HG02571 (cell line): ENCODE measurements around the gene RBMS1.

Source experiments
- ATAC-seq: cut with Tn5 transposase; IDR thresholded peaks from one replicate; pipeline ENCODE4 v1.9.1; 2021; ENCODE audit warnings: mild to moderate bottlenecking, moderate library complexity; ENCODE audit not compliant: unreplicated experiment

The RBMS1 gene, protein sequence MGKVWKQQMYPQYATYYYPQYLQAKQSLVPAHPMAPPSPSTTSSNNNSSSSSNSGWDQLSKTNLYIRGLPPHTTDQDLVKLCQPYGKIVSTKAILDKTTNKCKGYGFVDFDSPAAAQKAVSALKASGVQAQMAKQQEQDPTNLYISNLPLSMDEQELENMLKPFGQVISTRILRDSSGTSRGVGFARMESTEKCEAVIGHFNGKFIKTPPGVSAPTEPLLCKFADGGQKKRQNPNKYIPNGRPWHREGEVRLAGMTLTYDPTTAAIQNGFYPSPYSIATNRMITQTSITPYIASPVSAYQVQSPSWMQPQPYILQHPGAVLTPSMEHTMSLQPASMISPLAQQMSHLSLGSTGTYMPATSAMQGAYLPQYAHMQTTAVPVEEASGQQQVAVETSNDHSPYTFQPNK

DNA sequence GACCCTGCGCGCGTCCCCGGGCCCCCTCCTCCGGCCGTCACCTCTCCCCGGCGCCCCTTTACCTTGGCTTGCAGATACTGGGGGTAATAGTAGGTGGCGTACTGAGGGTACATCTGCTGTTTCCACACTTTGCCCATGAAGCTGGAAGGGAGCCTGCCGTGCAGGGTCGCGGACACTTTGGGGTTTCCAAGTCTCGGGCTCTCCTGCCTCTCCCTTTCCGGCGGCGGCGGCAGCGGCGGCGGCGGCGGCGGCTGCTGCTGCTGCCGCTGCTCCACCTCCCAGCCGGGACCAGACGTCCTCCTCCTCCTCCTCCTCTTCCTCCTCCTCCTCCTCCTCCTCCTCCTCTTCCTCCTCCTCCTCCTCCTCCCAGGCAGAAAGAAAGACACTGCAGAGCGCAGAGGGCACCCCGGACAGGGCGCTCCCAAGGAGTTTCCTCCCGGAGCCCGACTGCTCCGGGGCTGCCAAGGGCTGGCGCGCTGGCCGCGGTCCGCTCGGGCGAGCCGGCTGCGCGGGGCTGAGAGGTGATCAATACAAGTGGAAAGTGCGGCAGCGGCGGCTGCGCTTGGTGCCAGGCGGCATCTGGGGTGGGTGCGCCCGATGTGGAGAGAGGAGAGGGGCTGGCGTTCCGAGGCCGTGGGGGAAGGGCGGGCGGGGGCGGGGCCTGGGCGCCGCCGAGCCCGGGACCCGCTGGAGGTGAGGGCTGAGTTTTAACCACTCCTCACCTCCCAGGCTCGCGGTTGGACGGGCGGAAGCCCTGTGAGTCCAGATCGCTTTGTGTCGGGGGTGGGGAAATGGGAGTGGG, at the start of gene RBMS1:
RBMS1 (minus strand) TSS at position 581 of the 802 bp plus-strand sequence; CDS start at position 137, 444 bp downstream.
- ATAC-seq: no peak

DNA sequence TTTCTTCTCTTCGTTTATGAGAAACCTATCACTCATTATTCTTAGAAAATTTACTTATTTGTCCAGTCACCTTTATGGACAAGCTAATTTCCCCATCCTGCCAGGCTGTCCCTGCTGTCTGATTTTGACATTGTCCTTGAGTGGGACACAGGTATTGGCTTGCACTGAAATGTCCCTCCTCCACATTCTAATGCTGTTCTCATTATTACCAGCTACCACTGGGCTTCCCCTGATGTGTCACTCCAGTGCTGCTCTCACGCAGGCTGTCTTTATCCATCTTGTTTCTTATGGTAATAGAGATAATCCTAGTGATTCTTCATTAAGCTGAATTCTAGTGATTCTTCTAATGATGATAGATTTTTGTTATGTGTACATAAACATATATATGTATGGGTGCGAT, 48.1 kb upstream of the RBMS1 start:
- ATAC-seq: no peak

DNA sequence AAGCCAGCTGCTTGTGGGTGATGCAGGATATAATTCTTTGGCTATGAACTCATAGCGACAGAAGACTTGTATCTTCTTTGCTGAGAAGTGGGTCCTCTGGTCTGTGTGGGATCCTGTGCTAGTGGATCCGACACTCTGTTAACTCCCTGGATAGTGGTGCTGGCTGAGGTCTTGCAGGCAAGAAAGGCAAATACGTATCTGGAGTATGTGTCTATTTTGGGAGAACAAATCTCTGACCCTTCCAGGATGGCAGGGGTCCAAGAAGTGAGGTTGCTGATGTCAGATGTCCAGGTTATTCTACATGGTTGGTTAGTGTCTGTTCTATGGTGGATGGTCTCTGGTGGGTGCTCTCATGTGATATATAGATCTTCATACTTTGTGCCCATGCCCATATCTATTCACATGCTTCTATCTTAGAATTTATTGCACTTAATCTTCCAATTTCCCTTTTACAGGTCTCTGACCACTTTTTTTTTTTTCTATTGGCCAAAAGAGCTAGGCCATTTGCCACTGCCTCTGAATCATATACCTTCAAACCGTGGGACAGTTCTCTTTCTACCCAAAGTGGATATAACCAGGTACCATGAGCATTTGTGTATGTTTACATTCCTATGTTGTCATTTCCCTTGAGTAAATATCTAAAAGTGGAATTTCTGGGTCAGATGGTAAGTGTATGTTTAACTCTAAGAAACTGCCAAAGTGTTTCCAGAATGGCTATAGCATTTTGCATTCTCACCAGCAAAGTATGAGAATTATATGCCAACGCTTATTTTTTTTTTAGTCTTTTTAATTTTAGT, 45.1 kb upstream of the RBMS1 start:
- no peak for ATAC-seq

DNA sequence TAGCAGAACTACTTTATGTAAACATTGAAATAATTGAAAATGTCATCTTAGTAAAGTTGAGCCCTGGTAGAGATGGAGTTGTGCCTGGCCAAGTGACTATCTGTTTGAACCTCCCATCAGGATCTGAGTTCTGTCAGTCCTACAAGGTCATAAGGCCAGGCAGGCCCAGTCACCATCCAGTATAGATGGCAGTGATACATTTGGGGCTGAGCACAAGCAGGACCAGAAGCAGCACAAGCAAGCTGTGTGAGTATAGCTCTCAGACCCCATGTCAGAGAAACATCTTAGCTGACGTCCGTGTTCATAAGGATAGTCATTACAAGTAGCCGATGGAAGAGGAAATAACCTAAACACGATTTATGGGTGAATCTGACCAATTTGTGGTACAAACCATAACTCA, 44.5 kb upstream of the RBMS1 start:
- no peak for ATAC-seq

DNA sequence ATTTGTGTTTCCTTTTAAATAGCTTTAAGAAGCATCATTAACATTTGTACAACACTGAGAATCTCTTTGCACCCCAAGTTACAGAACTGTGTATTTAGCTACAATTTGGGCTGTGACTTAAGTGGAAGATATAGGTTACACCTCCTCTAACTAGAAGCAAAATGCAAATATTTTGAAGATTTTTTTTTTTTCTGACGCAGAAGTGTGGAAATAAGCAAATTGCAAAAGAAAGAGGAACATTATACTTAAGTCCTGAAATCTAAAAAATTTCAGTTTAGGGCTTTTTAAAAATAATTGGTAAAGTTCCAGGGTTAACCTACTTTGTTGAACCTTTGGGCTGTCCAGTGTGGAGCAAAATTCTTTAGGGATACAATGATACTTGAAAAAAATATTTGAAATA, 41.4 kb upstream of the RBMS1 start:
- ATAC-seq: no peak

DNA sequence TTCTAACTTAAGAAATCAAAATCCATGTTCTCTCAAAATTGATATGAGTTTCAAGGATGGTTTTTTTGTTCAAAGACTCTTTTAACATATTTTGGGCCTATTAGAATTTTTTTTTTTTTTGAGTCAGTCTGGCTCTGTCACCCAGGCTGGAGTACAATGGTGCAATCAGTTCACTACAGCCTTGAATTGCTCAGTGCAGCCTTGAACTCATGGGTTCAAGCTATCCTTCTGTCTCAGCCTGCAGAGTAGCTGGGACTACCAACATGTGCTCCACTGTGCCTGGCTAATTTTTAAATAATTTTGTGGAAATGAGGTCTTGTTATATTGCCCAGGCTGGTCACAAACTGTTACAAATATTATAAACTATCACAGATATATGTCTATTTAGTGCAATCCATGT, 40.6 kb upstream of the RBMS1 start:
- no peak for ATAC-seq

DNA sequence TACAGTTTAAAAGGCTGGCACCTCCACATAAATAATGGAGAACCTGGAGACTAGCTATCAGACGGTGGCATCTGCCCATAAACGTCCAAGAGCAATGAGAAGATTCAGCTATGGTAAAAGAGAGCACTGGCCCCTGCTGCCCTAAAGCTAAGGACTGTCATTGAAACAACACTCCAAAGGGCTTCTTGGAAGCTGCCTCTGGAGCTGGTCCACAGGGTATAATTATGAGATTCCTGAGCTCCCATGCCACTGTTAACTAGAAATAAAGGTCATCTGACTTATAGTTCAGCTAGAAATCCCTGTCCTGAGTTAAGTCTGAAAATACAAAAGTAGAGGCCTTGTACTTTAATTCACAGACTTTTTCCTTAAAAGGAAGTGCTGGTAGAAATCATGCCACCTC, 39.9 kb upstream of the RBMS1 start:
- no peak for ATAC-seq

DNA sequence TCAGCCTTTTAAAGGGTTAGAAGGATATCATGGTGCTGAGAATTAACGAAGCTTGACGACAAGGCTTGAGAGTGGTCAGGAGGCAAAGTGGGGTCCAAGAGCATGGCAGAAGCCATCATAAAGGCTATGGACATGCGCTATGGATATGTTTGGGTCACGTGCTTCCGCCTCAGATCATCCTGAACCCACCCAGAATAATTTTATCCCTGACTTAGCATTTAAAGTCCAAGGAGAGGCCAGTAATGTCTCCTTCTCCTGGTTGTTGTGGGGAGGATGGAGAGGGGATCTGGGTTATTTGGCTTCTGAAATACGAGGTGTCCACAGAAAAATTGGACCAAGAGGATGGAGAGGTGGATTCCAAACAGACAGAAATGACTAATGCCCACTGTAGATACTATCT, 38.8 kb upstream of the RBMS1 start:
- no peak for ATAC-seq

DNA sequence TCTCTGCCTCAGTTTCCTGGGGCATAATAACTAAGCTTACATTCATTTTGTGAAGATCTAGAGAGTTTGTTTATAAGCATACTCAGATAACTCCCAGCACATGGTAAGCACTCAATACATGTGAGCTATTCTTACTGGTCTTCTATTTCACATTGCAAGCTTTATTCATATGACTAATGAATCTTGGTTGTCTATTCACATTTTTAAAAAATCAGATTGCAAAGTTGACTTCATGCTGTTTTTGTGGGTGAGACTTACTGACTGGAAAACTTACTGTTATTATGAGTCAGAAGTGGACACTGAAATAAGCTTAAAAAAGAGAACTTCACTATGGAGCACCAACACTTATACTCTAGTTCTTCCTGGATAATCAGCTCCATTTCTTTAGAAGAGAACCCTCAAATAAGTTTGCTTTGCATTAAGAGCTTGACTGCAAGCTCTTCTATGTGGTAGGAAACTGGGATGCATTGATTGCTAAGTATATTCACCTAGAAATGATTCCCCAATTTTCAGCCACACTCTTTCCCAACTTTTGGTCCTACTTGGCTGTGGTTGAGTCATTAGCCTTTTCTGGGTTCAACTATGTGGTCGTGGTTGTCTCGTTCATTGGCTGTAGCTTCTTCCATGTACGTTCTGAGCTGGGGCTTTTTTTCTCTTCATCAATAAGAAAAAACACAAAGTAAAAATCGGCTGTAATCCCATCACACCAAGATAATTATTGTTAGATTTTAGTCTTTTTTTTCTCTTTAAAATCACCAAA, 29.5 kb upstream of the RBMS1 start:
- no peak for ATAC-seq

DNA sequence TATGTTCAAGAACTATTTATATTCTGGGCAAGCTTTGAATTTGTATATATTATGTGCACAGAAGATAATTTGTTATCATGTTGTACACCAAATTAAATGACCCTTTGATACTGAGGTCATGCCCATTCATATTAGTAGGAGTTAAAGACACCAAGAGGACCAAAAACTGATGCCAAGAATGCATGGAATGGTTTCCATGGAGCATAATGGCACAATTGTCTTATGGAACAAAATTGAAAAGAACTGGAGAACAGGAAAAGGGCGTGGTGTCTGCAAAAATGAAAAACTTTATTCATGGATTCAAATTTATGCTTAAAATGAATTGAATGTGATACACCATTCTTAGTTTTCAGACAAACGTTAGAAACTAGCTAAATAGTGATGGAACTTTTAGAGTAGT, 24.1 kb upstream of the RBMS1 start:
- ATAC-seq: no peak

DNA sequence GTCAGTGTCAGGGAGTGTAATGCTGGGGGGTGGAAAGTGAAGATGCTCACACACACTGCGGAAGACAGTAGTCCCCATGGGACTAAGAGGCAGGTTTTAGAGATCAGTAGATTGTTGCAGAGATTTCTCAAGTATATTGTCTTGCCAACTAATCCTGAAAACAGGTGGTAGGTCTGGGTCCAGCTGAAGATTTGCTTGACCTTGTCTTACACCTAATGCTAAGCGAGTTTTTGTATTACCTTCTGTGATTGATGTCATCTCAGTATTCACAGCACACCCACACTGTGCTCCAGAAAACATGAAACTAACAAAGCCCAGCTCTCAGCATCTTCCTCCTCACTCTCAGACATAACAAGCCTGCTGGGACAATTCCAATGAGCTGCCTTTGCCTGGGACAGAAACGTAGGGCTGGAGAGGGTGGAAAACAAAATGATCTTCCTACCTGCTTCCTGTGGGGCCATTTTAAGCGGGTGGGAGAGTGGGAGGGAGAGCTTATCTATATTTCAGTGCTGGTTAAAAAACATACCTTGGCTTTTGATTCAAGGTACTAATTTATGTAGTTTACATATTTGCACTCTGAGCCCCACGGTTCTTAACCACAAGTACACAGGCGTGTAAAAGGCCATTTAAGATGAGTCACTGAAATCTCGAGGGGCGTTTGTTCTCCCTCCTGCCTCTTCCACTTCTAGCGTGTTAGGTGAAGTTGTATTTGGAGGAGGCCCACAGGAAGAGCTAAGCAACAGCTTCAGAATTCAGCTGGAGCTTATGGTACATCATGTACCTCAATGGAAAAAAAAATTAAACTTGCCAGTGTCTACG, 23.1 kb upstream of the RBMS1 start:
- ATAC-seq: peak; percentile 73

DNA sequence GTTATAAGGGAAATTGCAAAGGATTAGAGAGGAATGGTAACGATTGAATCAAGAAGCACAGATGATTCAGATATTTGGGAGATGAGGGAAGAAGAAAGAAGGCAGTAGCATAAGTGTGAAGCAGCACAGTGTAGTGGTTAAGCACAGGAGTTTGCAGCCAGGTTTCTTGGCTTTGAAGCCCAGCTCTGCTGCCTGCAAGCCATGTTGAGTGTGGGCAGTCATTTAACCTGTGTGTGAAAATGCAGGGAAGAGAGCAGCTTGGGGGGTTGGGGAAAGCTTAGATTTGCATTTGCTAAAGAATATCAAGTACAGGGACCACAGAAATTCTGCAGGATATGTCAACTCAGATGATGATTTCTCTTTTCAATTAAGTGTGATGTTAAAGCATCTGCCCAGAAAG, 21.5 kb upstream of the RBMS1 start:
- no peak for ATAC-seq

DNA sequence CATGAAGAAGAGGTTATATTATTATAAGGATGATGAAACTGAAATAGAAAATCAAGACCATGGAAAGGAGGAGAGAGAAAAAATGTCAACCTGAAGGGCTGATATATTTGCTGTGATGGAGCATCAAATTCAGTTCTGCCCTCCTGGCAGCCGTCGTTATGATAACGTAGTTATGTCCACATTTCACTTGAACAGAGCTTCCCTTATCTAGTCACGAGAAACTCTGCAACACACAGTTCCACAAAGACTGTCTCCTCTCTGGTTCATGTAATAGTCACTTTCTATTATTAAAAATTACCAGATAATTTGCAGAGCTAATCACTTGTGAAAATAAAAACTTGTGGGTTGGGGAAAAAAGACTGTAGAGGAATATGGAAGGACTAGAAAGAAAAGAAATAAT, 19.5 kb upstream of the RBMS1 start:
- ATAC-seq: no peak

DNA sequence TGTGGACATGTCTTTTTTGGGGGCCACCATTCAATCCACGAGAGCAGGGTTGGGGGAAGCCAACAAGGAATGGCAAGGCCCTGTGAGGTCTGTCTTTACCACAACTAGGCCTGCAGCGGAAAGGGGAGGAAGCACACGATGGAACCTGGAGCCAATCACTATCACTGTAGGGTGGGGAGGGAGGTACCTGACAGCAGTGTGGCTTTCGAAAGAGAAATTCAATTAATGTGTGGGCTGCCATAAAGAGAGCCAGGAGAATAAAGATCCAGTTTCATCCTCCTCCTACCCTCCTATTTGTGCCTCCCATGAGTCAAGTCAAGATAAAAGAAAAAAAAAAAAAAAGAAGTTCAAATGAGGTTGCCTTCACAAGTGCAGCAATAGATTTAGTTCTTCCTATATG, 18.9 kb upstream of the RBMS1 start:
- ATAC-seq: no peak

DNA sequence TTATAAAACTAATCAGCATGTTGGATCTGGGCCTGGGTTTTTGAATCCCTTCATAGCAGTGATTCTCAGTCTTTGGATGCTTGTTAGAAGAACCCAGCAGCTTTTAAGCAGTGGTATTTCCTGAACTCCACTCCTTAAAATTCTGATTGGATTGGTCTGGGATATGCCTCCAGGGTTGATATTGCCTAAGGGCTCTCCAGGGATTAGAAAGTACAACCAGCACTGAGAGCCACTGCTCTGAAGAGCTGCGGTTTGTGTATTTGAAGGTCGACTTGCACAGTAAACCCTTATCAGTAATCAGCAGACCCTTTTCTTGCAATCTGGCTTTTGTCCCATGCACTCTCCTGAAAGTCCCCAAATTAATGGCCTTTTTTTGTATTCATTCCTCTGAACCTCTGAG, 17.0 kb upstream of the RBMS1 start:
- no peak for ATAC-seq

DNA sequence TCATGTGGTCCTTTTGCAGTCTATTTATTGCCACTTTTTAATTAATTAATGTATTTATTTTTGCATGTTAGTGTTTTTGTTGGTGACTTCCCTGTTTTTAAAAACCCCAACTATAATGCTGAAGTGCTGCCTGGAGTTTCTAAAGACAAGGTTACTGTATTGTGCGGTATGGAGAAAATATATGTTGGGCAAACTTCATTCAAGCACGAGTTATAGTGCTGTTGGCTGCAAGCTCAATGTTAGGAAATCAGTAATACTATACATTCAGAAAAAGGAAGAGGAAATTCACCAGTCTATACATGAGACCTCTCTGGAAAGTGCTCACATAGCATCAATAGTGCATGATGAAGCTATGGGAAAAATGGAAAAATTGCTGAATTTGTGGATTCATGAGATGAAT, 15.4 kb upstream of the RBMS1 start:
- no peak for ATAC-seq

DNA sequence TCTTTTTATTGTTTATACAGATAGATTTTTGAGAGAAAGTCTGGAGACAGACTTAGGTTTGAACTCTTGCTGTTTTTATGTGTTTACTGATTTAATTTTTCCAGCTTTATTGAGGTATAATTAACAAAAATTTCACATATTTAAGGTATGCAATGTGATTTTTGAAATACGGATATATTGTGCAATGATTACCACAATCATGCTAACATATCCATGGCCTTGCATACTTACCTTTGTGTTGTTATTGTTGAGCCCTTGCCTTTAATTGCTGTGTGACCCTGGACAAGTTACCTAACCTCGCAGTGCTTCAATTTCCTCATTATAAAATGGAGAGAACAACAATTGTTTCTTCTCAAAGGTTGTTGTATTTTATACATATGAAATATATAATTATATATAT, 13.9 kb upstream of the RBMS1 start:
- ATAC-seq: no peak

DNA sequence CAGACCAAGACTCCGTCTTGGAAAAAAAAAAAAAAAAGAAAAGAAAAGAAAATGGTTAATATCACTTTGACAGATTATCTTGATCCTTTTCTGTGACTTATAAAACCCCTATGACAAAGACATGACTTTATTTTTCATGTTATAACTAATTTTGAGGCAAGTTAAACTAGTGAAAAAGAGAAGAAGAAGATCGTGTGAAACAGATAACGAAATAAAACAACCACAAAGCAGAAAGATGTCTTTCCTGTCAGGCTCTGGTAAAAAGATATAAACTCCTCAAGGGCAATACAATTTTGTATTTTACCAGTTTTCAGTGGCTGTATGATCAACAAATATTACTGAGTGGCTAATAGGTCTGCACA, 13.4 kb upstream of the RBMS1 start:
- ATAC-seq: no peak

DNA sequence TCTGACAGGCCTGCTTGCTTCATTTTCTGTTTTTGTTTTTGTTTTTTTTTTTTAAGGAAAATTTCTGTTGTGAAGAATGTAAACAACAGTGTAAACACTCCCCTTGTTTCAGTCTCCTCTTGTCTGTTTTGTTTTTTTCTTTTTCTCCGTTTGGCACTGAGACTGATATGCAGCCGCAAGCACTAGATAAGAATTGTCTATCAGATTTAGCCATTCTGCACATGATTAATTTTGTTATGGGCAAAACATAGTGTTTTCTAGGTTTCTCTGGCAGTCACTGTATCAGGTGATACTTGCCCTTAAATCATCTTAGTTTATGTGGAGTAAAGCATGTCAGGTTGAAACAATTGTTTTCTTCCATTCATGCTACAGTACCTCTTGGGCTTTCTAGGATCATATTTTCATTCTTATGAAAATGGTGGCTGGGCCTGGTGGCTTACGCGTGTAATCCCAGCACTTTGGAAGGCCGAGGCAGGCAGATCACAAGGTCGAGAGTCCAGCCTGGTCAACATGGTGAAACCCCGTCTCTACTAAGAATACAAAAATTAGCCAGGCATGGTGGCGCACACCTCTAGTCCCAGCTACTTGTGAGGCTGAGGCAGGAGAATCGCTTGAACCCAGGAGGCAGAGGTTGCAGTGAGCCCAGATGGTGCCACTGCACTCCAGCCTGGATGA, 12.9 kb upstream of the RBMS1 start:
- ATAC-seq: no peak
